NCI-H1694 treated with DMSO at 0.1 percent for 48 hours (cell line): ENCODE measurements around the gene SOD2.
"Not testable (repeated sequence)": the region's sequence is repeated elsewhere in the genome, so short reads cannot be mapped to it uniquely, and the experiment has no call there.

Experiments
- DNase-seq: peaks from one replicate; lab custom pipeline; 2025; lab: John Stamatoyannopoulos, UW

The SOD2 gene

GRCh38 chr6:159716247-159717096, 23.4 kb upstream of the SOD2 start:
- DNase-seq = peak; percentile 20

GRCh38 chr6:159715605-159716004, 22.6 kb upstream of the SOD2 start:
- no peak for DNase-seq

DNA sequence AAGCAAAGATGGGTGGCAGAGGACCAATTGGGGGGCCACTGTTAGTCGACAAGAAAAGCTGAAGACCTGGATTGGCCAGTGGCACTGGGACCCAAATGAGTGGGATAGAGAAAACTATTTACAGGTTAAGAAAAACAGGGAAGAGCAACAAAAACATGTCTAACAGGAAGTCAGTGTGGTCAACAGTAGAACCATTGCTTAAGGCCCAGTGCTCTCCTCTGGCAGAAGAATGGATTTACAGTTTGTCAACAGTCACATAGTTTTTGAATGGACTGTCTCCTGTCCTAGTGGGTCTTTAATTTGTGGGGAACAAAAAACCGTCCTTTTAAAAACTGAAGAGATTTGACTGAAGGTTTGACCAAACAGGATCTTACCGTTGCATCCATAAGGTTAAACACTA, 22.1 kb upstream of the SOD2 start:
- no peak for DNase-seq

GRCh38 chr6:159714404-159714803, 21.4 kb upstream of the SOD2 start:
- DNase-seq = no peak

- no peak for DNase-seq
Measured at GRCh38 chr6:159713984-159714383, 20.9 kb upstream of the SOD2 start.

GRCh38 chr6:159712389-159712788, 19.3 kb upstream of the SOD2 start:
- DNase-seq = not testable (repeated sequence)

DNA sequence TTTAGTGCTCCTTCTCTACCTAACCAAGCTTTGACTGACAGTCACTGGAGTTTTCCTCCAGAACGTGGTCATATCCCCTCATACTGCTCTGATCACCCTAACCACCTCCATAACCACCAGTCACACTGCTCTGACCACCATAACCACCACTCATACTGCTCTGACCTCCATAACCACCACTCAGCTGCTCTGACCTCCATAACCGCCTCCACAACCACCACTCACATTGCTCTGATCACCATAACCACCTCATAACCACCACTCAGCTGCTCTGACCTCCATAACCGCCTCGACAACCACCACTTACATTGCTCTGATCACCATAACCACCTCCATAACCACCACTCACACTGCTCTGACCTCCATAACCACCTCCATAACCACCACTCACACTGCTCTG, 17.6 kb upstream of the SOD2 start:
- not testable (repeated sequence) for DNase-seq

GRCh38 chr6:159701413-159701999, 8.5 kb upstream of the SOD2 start:
- no peak for DNase-seq

DNA sequence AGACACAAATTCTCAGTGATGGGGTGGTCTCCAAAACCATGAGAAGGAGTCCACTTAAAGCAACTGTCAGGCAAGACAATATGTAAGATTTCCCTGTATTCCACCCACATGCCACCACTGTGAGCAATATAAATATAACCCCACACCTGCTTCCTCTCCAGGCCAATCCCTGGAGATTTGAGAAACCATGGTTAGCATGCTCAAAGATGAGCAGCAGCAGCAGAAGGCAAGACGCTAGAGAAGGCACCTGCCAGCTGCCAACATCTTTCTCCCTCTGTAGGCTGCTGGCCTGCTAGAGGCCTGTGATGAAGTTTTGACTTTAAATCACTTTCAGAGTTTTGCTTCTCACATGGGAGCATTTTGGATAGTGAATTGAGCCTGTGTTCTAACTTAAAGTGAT, 7.9 kb upstream of the SOD2 start:
- no peak for DNase-seq

DNA sequence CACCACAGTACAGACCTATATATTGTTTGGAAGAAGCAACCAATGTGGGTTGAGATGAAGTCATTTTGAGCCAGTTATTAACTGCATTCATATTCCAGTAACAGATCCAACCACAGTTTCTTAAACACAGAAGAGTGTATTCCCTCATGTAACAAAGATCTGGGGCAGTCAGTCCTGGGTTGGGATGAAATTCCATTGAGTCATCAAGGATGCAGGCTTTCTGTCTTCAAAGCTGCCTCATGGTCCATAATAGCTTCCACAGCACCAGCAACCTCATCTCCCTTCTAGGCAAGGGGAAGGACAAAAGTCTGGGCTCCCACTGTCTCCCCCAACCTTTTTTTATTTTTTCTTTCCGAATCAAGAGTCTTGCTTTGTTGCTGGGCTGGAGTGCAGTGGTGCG, 2.9 kb upstream of the SOD2 start:
- DNase-seq = no peak

DNA sequence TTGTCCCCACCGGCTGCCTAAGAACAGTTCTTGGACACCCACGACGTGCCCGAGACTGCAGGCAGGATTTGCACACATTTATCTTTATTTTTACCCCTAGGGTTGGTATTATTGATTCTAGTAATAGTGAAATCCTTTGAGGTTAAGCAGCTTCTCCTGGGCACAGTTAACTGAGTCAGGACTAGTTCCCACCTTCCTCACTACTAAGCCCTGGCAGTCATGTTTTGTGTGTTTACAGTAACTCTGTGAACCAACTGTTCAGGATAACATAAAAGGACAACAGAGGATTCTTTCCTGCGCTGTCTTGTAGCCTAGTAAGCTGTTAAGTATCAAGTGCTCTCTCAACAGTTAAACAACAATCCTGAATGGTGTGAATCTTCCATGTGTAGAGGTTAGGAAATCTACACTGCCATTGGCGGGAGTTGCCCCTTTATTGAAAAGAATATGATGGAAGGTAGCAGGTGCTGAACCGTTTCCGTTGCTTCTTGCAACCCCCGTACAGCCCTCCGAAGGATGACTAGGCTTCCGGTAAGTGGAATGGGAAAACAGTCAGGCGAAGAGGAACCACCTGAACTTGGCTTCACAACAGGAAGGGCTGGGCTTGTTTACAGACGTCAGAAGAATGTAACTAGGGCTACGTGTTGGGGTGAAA, 979 bp upstream of the SOD2 start:
- DNase-seq = no peak

GRCh38 chr6:159692303-159693127, 526 bp downstream of the SOD2 start:
- peak; percentile 7 for DNase-seq

DNA sequence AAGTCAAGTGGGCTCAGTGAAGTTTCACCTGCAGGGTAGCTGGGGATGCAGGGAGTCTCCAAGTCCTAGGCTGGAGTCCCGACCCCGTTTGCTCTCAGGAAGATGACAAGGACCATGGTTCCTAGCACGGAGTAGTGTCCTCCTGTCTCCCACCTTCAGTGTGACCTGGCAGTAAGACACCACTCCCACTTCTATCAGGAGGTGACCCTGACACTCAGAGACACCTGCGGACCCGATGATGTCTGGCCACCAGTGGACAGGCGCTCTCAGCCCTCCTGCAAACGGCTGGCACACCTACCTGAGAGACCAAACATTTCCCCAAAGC, 1.1 kb downstream of the SOD2 start:
- DNase-seq = no peak

- peak; percentile 25 for DNase-seq
Measured at GRCh38 chr6:159691133-159691962, 1.7 kb downstream of the SOD2 start.

DNA sequence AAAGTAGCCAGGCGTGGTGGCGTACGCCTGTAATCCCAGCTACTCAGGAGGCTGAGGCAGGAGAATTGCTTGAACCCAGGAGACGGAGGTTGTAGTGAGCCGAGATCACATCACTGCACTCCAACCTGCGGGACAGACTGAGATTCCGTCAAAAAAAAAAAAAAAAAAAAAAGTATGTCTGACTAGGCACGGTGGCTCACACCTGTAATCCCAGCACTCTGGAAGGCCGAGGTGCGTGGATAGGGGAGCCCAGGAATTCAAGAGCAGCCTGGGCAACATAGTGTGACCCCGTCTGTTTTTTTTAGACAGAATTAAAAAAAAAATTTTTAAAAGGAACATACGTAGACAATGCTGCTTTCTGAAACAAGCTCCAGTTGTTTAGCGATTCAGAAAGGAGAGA, 2.9 kb downstream of the SOD2 start:
- not testable (repeated sequence) for DNase-seq

DNA sequence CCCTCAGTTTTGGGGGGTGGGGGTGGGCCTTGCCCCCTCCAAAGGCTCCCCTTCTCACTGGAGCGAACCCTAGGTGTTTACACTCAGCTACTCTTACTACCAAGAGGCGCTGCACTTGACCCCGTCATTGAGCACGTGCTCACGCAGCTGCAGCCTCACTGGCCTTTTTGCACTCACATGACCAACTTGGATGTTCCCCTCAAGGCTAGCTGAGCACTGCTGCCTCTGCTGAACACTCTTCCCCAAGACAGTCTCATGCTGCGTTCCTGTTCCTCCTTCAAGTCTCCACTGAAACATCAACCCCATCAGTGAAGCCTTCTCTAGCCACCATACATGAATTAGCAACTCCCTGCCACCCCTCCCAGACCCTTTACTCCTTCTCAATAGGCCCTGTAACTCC, 4.0 kb downstream of the SOD2 start:
- DNase-seq = no peak

DNA sequence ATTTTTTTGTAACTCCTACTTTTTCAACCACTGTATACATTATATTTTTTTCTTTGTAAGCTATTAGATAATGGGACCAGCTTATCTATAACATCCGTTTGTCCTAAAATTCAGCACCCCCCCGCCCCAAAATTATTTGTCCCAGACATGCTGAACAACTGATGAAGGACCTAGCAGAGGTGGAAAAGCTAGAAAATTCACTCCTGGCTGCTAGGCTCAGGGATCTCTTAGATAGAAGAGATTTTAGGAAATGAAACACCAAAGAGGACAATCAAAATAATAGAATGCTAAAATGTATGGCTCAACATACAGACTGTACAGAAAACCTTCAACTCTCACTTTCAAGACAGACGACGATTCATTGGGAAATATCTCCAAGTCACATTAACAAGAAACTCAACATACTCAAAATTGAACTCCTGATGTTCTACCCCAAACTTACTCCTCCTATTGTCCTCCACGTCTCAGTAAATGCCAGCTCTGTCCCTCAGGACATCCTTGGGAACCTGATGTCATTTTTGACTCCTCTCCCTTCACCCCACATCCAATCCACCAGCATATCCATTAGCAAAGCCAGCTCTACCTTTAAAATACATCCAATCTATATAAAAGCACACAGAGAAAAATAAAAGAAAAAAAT, 4.7 kb downstream of the SOD2 start:
- DNase-seq = no peak

DNA sequence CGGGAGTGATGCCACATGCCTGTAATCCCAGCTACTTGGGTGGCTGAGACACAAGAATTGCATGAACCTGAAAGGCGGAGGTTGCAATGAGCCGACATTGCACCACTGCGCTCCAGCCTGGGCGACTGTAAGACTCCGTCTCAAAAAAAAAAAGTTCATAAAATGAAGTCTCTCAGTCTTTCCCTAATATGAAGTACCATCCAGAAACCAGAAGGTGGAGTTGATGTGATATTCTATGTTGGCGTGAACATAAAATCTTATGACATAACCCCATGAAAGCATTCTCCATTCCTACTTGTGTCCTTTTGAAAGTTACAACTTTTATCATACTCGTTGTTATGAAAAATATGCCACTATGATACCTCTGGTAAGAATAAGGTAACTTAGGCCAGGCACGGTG, 5.7 kb downstream of the SOD2 start:
- DNase-seq = no peak

- no peak for DNase-seq
Measured at GRCh38 chr6:159686703-159687102, 6.3 kb downstream of the SOD2 start.

GRCh38 chr6:159686040-159686439, 7.0 kb downstream of the SOD2 start:
- no peak for DNase-seq

DNA sequence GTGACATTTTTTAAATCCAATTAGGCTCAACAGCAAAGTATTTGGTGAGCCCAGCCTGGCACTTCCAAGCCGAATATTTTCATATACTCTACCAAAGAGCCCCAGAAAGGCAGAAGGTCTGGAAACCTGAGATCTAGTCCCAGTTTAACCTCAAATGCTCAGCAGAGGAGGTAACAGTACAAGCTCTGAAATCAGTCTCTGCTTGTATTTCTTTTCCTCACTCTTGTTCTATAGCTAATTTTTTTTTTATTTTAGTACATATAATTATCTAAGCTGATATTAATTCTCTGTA, 9.1 kb downstream of the SOD2 start:
- no peak for DNase-seq
